ENCODE data around the gene TMEM120B. TPM values are rescaled to one million over a fixed set of nuclear protein-coding genes. Genes with fewer than 3 reads are reported as not detected.

TMEM120B gene
- total RNA-seq, 1 donor from 2014 or later, result 17.1 TPM

GRCh38 chr12:121819212-121819949 is 106.8 kb downstream of the TMEM120B start:
- H3K9me3 ChIP-seq, result no peaks in the 10 kb centered on the region
- intact Hi-C loops (cut with DNase I), result no loop called here
- ATAC-seq (no peak), DNase-seq (no peak)
- H3K36me3 ChIP-seq, result peaks cover 97% of the 10 kb centered on the region
- no peaks in the 10 kb centered on the region for H3K4me1 ChIP-seq
- H3K27ac ChIP-seq, result no peak overlapping the region
- H3K4me3 ChIP-seq, result no peak overlapping the region
- H3K27me3 ChIP-seq, result no peaks in the 10 kb centered on the region
- TF ChIP-seq CTCF (IDR thresholded peaks at IDR 0.05), result no peak

DNA sequence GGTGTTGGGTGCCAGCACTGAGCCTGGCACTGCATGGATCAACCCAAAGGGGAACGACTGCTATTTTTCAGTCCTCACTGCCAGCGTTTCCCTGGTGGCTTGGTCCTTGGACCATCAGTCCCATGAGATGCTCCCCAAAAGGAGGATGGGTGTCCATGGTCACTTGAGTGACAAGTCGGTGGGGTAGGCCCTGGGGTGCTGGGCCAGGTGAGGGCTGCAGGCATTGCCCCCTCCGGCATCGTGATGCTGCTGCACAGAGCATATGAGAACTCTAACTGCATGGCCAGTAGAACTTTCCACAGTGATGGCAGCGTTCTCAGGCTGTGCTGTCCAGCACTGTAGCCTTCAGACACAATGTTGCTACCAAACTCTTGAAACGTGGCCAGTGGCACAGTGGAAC is 107.5 kb downstream of the TMEM120B start:
- H3K27me3 ChIP-seq, result no peaks in the 10 kb centered on the region
- H3K4me1 ChIP-seq, result peaks cover under 1% of the 10 kb centered on the region
- ATAC-seq (no peak), DNase-seq (no peak)
- TF ChIP-seq CTCF (IDR thresholded peaks at IDR 0.05), result no peak
- H3K4me3 ChIP-seq, result no peak overlapping the region
- peaks cover 97% of the 10 kb centered on the region for H3K36me3 ChIP-seq
- intact Hi-C loops (cut with DNase I), result no loop called here
- no peaks in the 10 kb centered on the region for H3K9me3 ChIP-seq
- no peak overlapping the region for H3K27ac ChIP-seq

GRCh38 chr12:121822393-121823100 is 110.0 kb downstream of the TMEM120B start:
- no peaks in the 10 kb centered on the region for H3K27me3 ChIP-seq
- TF ChIP-seq CTCF (IDR thresholded peaks at IDR 0.05), result no peak
- intact Hi-C loops (cut with DNase I), result no loop called here
- no peak overlapping the region for H3K4me3 ChIP-seq
- peaks cover 3% of the 10 kb centered on the region for H3K4me1 ChIP-seq
- peaks cover 91% of the 10 kb centered on the region for H3K36me3 ChIP-seq
- no peak overlapping the region for H3K27ac ChIP-seq
- ATAC-seq (no peak), DNase-seq (no peak)
- H3K9me3 ChIP-seq, result no peaks in the 10 kb centered on the region

DNA sequence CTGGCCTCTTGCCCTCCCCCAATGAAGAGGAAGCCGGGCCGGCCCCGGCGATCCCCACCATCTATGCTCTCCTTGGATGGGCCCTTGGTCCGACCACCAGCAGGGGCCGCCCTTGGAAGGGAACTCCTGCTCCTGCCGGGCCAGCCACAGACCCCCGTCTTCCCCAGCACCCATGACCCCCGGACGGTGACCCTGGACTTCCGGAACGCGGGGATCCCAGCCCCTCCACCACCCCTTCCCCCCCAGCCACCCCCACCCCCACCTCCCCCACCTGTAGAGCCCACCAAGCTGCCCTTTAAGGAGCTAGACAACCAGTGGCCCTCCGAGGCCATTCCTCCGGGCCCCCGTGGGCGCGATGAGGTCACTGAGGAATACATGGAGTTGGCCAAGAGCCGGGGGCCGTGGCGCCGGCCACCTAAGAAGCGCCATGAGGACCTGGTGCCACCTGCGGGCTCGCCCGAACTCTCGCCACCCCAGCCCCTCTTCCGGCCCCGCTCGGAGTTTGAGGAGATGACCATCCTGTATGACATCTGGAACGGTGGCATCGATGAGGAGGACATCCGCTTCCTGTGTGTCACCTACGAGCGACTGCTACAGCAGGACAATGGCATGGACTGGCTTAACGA is 110.7 kb downstream of the TMEM120B start:
- Histone ChIP-seq H3K4me1 (peaks cover 3% of the 10 kb centered on the region), H3K9me3 (no peaks in the 10 kb centered on the region), H3K4me3 (no peak overlapping the region), H3K27me3 (no peaks in the 10 kb centered on the region), H3K36me3 (peaks cover 91% of the 10 kb centered on the region), H3K27ac (no peak overlapping the region)
- DNase-seq, result no peak
- intact Hi-C loops (cut with DNase I), result no loop called here
- no peak for ATAC-seq
- TF ChIP-seq CTCF (IDR thresholded peaks at IDR 0.05), result no peak

- ATAC-seq (no peak), DNase-seq (no peak)
- Histone ChIP-seq H3K4me3 (no peak overlapping the region), H3K4me1 (peaks cover 3% of the 10 kb centered on the region), H3K27ac (no peak overlapping the region), H3K36me3 (peaks cover 91% of the 10 kb centered on the region), H3K27me3 (no peaks in the 10 kb centered on the region), H3K9me3 (no peaks in the 10 kb centered on the region)
- TF ChIP-seq CTCF (IDR thresholded peaks at IDR 0.05), result no peak
- intact Hi-C loops (cut with DNase I), result no loop called here
Observed at GRCh38 chr12:121823727-121824115, 111.2 kb downstream of the TMEM120B start.
